Umbilical cord (tissue), 2 donors: Measurements from ENCODE around the gene CTSF. TPM values are rescaled to one million over a fixed set of nuclear protein-coding genes. Genes with fewer than 3 reads are reported as not detected.
"Not testable (repeated sequence)": the region's sequence is repeated elsewhere in the genome, so short reads cannot be mapped to it uniquely, and the experiment has no call there.

Experiments used
- DNase-seq: peaks from one replicate; pipeline ENCODE4 v3.0.0-alpha.2; 2015; ENCODE audit warnings: low spot score
- total RNA-seq: library from RNA; depleted of rRNA; stranded (reverse); fragments of >200 nt; gene quantifications from one replicate; pipeline ENCODE4 v1.2.3, GENCODE V29; 2014; ENCODE audit warnings: low replicate concordance; ENCODE audit not compliant: insufficient read depth

Gene CTSF
- total RNA-seq, 1 donor from 2014 or later: 43.1 TPM

DNA sequence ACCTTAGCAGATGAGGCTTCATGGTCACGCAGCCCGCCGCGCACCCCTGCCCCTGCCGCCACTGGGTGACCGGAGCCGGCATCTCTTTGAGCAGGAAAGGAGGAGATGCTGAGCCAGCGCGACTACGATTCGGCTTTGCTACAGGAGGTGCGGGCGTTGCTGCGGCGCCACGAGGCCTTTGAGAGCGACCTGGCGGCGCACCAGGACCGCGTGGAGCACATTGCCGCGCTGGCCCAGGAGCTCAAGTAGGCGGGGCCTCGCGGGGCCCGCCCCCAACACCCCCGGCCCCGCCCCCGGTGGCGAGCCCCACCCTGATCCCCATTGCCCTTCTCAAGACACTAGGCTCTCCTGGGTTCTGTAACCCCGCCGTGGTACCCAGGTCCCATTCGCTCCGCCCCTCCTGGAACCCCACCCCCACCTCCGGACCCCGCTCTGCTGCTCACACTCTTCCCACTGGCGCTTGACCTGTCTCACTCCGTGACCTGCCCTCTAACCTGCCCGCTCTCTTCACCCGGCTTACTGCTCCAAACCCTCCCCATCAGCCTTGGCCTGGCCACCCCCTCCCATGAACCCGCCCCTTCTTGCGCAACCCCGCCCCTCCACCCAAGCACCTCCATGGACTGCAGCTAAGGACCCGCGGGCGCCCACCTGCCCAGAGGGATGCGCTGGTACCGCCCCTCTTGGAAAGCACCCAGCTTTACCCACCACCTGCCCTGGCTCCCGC, 9.1 kb downstream of the CTSF start:
- no peak for DNase-seq

DNA sequence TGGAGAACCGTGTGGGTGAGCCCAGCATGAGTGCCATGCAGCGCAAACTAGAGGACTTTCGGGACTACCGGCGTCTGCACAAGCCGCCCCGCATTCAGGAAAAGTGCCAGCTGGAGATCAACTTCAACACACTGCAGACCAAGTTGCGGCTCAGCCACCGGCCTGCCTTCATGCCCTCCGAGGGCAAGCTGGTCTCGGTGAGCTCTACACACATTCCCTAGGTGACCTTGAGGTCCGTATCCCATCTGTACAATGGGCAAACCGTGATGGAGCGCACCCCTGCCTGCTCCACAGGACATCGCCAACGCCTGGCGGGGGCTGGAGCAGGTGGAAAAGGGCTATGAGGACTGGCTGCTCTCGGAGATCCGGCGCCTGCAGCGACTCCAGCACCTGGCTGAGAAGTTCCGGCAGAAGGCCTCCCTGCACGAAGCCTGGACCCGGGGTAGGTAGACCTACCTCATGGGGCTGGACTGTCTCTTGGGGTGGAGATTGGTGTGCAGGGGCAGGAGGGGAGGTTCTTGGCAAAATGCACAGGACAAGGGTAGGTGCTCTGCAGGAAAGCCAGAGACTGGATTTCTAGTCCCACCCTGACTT, 10.6 kb downstream of the CTSF start:
- DNase-seq: no peak

DNA sequence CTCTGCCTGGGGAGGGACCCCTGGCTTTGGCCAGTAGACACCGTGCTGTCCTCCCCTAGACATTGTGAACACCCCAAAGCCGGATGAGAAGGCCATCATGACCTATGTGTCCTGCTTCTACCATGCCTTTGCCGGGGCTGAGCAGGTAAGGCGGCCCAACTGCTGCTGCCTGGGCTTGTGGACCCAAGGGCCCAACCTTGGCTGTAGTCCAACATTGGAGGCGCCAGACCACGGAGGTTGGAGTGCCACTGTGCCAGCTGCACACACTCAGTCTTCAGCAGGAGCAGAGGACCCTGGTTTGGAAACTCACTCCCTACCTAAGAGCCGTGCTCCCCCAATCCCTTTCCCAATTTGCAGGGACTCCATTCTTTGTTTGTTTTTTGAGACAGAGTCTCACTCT, 12.3 kb downstream of the CTSF start:
- no peak for DNase-seq

DNA sequence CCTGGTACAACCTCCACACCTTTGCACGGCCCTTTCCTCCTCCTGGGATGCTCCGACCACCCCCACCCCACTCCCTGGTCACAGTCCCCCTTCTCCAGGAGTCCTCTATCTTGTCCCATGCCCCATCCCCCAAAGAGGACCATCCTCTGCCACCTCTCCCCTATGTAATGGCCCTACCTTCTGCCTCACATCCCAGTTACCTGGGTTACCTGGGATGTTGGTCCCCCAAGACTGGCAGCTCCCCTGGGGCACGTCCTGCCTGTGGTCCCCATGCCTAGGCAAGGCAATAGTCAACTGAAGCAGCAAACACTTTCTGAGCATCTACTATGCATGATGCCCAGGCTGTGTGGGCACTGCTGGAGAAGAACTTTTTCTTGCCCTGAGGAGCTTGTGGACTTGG, 13.0 kb downstream of the CTSF start:
- DNase-seq: no peak

DNA sequence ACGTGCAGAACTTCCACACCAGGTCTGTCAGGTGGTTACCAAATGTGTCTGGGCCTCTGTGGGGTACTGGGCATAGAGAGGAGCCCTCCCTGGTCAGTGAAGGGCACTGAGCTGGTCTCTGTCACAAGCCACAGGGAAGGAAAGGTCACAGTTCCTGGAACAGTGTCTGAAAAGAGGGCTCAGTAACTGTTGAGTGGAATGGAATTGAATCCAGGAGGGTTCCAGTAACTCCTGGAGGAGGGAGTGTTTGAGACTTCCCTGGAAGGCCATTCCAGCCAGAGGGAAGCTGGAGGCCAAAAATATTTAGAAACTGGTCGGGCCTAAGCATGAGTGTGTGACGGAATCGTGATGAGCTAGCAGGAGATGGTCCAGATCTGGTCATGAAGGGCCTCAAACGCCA, 13.8 kb downstream of the CTSF start:
- no peak for DNase-seq

DNA sequence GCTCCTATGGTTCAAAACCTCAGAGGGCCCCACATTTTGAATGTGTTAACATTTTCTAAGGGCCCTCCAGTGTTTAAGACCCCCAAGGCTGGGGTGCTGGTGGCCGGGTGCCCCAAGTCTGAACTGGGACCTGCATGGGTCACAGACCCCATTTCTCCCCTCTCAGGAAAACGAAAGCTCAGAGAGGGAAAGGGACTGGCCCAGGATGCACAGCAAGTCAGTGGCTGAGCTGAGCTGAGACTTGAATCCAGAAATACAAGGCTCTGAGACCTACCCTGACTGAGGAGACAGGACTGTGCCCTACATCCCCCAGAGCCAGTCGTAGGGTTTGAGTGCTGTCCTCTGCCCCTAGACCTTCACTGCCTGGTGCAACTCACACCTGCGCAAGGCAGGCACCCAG, 17.5 kb downstream of the CTSF start:
- no peak for DNase-seq

DNA sequence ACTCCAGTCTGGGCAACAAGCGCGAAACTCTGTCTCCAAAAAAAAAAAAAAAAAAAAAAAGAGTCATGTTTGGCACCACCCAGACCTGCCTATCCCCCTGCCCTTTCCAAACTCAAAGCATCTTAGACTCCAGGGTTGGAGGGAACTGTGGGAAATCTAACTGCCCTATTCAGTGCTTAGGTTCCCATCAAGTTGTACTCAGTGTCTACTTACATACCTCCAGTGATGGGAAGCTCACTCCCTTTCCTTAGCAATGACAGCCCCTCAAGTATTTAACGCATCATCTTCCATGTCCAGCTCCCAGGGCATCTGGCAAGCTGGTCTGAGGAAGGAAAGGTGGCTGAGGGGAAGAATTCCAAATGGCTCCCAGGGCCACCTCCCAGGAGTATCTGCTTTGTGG, 18.7 kb downstream of the CTSF start:
- DNase-seq: no peak

DNA sequence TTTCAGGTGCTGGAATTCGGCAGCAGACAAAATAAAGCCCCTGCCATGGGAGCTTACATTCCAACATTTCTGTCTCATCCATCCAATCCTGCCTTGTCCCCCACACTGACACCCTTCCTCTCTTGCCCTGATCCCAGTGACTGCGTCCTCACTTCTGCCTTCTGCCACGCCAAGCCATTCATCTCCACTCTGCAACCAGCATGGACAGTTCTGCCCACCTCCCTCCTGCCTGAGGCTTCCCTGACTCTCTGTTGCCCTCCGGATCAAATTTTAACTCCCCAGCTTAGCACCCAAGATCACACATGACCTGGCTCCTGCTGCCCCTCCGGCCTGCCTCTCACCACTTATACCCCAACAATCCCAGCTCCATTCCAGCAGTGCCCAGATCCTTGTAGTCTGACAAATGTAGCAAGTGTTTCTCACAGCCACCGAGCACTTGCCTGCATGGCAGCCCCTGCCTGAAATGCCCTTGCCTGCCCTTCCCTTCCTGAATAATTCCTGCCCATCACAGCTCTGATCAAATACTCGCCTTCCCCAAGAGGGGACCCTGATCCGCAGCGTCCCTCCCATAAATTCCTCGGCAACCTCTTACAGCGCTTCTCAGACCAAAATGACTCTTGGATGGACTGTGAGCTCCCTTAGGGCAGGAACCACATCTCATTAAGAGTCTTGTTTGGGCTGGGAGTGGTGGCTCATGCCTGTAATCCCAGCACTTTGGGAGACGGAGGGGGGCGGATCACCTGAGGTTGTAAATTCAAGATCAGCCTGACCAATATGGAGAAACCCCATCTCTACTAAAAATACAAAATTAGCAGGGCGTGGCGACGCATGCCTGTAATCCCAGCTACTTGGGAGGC, 19.4 kb downstream of the CTSF start:
- DNase-seq: no peak

DNA sequence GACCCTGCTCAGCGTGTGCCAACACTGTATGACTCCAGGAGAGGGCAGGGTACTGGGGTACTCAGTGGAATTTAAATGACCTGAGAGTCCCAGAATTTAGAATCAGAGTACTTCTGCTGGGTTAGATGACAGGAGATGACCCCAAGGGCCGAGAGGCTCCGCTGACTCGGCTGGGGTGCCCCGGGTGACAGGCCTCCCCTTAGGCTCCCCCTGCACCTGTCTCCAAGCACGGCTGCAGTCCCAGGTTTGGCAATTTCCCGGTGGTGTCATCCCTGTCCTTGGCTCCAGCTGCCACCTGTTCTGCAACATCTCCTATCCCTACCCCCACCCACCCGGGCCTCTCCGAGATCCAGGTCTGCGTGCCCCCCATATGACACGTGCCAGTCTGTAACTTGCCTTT, 20.4 kb downstream of the CTSF start:
- no peak for DNase-seq

DNA sequence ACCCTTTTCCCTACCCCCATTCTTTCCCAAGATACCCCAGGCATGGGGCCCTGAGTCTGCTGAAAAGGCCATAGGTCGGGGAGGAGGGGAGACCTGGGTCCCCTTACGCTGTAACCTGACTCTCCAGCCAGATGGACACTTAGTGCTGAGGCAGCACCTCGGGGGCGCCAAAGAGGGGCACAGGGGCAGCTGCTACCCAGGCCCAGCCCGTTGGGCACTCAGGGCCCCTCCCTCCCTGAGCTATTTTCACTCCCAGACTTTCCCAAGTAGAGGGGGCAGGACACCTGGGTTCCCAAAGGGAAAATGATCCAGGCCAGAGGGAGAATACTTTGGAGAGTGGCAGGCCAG, 20.8 kb downstream of the CTSF start:
- no peak for DNase-seq

DNA sequence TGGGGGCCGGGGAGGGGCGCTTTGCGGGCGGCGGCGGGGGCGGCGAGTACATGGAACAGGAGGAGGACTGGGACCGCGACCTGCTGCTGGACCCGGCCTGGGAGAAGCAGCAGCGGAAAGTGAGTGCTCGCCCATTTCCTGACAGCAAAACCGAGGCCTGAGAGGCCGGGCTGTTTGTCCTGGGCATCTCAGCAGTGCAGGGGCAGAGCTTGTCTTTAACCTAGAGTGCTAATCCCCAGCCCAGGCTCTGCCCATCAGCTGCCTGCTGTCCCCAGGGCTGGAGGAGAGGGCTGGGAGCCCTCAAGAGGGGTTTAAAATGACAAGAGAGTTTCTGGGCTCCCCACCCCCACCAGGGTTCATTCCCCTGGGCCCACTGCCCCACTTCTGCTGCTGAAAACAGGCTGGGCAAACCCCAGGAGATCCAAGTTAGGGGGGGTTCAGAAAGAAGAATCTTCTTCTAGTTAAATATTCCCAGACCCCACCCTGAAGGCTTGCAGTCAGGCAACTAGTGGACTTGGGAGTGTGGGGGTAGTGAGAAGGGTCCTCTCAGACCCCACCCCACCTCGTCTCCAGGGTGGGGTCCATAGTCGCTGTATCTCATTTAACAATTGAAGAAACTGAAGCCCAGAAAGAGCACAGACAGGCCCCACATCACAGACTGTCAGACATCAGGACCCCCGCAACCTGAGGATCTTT, 21.3 kb downstream of the CTSF start:
- DNase-seq: no peak

DNA sequence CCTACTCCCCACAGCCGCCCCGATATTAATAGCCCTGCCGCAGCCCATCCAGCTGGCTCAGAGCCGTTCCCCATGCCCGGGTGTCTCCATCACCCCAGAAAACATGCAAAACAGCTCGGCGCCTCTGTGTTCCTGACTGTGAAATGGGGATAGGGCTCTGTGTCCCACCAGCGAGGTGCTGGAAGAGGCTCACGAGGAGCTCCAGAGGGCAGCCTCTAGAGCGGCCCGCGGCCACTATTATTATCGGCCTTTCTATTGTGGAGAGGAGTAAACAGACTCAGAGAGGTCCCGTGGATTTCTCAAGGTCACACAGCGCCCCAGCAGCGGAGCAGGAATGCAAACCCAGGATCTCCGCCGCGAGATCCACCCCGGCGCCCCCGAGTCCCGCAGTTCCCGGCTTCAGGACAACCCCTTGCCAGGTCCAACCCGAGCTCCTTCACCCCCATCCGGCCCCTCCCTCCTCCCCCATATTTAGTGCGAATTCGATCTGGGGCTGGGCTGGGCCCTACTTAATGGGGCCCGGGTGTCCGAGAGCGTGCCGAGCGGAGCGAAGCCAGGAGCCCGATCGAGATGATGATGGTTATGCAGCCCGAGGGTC, 21.9 kb downstream of the CTSF start, which contains the start of gene ACTN3:
TSS of gene ACTN3 (plus strand) at position 536 of the 598 bp plus-strand sequence. CDS start at position 571, 35 bp downstream.
- DNase-seq: peak; percentile 46

DNA sequence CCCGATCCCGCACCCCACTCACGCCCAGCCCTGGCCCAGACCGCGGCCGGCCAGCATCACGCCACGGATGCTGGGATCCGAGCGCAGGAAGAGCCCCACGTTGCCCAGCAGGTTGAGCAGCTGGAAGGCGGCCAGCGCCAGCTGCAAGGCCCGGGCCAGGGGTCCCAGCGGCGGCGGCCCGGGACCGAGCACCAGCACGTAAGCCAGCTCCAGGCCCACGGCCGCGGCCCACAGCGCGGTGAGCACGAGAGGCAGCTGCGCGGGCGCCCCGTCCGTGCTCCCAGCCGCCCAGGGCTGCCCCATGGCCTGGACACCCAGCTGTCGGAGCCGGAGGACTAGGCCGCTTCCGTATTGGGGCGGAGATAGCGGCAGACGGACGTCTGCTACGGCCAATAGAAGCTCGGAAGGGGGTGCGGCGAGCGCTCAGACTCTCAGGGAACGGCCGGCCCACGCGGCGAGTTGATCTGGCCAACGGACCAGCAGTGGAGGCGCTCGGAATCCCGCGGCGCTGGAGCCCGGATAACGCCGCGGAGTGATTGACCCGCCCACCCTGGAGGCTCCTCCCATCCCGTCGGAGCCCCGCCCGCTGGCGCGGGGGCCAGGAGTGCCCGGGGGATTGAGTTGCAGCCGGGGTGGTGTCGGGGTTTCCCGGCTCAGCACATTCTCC, 22.6 kb downstream of the CTSF start, which contains the start of gene ZDHHC24:
TSS of gene ZDHHC24 (minus strand) at position 348 of the 667 bp plus-strand sequence. CDS start at position 303, 45 bp downstream.
- peak; percentile 95 for DNase-seq

DNA sequence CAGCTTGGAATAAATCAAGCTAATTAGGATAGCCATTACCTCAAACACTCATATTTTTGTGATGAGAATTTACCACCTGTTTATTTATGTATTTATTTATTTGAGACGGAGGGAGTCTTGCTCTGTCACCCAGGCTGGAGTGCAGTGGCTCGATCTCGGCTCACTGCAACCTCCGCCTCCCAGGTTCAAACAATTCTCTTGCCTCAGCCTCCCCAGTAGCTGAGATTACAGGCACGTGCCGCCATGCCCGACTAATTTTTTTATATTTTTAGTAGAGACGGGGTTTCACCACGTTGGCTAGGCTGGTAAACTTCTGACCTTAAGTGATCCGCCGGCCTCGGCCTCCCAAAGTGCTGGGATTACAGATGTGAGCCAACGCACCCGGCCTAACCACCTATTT, 23.5 kb downstream of the CTSF start:
- DNase-seq: not testable (repeated sequence)

DNA sequence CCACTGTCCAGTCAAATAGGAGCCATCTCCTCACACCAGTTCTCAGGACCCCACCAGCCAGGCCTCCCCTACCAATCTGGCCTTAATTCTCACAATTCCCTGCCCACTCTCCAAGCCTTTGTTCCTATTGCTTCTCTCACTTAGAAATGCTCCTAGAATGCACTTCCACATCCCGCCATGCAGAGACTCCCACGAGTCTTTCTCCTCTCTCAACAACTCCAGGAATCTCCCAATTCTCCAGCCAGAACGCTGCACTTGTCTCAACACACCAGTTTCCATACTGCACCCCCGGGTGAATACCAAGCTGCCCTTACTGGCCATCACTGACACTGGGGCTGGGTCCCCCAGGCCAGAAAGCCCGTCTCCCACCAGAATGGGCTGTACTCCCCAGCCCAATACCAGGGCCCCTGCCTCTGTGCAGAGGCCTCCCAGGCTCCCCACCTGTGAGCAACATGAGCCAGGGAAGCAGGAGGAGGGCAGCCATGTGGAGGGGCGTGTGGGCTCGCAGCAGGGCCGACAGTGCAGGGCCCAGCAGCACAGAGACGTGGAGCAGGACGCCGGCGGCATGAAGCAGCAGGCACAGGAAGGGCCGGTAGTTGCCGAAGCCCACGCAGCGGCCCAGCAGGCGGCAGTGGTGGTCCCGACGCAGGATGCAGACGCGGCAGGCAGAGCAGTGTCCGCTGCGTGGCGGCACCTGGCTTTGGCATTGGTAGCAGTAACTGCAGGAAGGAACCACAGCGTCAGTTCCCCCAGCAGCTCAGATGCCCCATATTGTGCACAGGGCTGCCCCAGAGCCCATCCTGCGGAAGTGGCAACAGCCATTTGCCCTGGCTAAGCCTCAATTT, 24.9 kb downstream of the CTSF start:
- peak; percentile 51 for DNase-seq

DNA sequence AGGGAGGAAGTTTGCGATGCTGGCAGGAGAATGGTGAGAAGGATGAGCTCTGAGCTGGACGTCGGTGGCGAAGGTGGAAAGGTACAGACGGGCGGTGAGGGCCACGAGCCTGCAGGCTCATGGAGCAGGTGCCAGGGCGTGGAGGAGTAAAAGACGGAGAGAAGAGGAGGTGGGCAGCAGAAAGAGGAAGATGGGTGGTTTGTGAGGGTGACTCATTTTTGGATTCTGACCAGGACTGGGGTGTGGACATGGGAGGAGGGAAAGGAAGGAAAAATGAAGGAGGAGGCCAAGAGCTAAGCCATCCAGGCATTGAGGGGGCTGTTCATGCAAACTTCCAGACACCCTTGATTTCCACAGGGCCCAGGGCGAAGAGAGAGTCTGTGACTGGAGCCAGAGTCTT, 26.0 kb downstream of the CTSF start:
- DNase-seq: peak; percentile 18

DNA sequence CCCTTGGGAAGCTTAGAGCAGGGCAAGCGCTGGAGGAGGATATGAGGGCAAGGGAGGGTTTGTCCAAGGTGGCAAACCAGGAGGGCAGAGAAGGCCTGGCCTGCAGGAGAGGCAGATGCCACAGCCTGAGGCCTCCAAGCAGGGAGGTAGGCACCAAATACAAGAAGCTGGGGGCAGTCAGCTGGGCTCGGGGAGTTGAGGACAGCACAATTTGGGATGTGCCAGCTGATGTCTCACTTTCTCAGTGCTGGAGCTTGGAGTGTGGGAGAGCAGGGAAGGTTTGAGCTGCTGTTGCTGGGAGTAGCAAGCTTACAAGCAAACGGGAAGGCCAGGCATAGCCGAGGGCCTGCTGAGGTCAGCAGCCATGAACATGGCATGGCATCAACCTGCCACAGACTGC, 26.5 kb downstream of the CTSF start:
- DNase-seq: no peak

DNA sequence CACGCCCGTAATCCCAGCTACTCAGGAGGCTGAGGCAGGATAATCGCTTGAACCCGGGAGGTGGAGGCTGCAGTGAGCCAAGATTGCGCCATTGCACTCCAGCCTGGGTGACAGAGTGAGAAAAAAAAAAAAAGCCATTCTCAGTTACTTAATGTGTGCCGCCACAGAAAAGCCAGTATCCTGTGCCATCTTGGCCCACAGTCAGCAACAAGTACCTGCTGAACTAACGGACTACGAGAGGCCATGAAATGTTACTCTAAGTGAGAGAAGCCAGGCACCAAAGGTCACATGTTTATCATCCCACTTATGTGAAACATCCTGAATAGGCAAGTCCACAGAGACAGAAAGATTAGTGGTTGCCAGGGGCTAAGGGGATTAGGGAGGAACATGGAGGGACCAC, 27.8 kb downstream of the CTSF start:
- DNase-seq: not testable (repeated sequence)

DNA sequence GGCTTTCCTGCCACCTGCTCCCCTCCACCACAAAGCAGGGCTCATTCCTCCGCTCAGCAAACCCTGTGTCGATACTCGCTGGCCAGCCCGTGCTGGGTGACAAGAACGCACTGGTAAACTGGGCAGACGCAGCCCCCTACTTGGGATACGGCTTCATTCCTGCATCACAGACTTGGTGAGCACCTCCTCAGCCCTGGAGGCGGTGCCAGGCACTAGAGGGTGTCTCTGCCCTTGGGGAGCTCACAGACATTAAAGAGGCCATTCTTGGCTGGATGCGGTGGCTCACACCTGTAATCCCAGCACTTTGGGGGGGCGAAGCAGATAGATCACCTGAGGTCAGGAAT, 28.6 kb downstream of the CTSF start:
- DNase-seq: no peak
